HepG2 (cell line): ENCODE measurements around the gene IQCN.
A peak's percentile ranks its signal among the peaks of the same experiment; 100 is the strongest.

Experiments used
- BHLHE40 ChIP-seq: IDR thresholded peaks from 2 replicates; pipeline ENCODE4 v1.6.1; 2011; ENCODE audit warnings: low read length, improper control_type of control experiment
- CHD2 ChIP-seq: IDR thresholded peaks from 2 replicates; pipeline ENCODE4 v1.6.1; 2011; ENCODE audit warnings: low read depth, low read length, improper control_type of control experiment
- HOXA7 ChIP-seq: sonication (generic); formaldehyde crosslinking; IDR thresholded peaks from 2 replicates; pipeline ENCODE4 v1.8.1; 2022; ENCODE audit warnings: mild to moderate bottlenecking, missing genetic modification reagents, moderate library complexity
- NR3C1 ChIP-seq: sonication (generic); formaldehyde crosslinking; IDR thresholded peaks from 2 replicates; pipeline ENCODE4 v1.4.0; 2020; ENCODE audit warnings: missing genetic modification reagents
- POLR2A ChIP-seq, 2 experiments: IDR thresholded peaks; 2 replicates each; pipeline ENCODE4 v1.6.1; 2011; ENCODE audit warnings: low read depth in 2 of 2, low read length in 2 of 2, mild to moderate bottlenecking in 1 of 2, moderate library complexity in 1 of 2; ENCODE audit not compliant: insufficient read depth in 1 of 2
- RXRA ChIP-seq: sonication (generic); formaldehyde crosslinking; IDR thresholded peaks from 2 replicates; pipeline ENCODE4 v1.5.1; 2020; ENCODE audit warnings: missing genetic modification reagents
- TF ChIP-seq, protein P1 (sequence below): sonication (generic); formaldehyde crosslinking; IDR thresholded peaks from 2 replicates; pipeline ENCODE4 v1.4.0; 2020; ENCODE audit warnings: missing genetic modification reagents
- TF ChIP-seq, protein P2 (sequence below): sonication (generic); formaldehyde crosslinking; IDR thresholded peaks from 2 replicates; pipeline ENCODE4 v1.9.0; 2021; ENCODE audit warnings: mild to moderate bottlenecking, missing genetic modification reagents
- TF ChIP-seq, protein P3 (sequence below): sonication (generic); formaldehyde crosslinking; IDR thresholded peaks from 2 replicates; pipeline ENCODE4 v1.5.0; 2020; ENCODE audit warnings: mild to moderate bottlenecking, missing genetic modification reagents, moderate library complexity

DNA sequence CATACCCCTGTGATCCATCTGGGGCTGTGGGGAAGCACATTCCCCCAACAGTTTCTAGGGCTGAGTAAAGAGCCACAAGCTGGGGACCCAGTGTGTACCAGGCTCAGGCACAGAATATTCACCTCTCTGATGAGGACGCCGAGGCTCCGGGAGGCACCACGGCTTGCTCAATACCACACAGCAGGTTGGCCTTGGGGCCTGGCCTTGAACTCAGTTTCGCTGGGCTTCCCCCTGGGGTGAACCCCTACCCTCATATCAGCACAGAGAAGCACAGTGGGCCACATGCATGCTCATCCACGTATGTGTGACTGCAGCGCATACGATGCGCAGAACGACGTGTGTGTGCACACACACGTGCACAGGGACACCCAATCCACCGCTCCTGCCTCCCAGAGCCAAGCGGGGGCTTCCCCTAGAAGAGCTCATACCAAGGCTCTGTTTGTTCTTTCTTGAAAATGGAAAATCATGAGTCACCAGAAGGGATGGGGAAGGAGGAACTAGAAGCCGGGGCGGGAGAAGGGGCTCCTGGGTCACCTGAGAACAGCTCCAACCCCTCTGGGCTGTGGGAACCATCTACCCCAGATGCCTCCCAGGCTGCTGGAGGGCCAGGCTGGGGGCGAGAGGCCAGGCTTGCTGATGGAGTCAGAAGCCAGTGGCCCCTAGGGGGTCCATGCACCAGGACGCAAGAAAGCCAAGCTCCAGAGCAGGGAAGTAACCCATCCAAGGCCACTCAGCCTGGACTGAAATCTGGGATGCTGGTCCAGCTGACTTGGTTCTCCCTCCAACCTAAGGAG is 43.1 kb downstream of the IQCN start:
- TF ChIP-seq RXRA (CRISPR knock-in tag) (peak; percentile 91), HOXA7 (CRISPR knock-in tag) (no peak), CHD2 (no peak), BHLHE40 (0 out of 2 replicates have a peak, but pooled peaks have one; percentile 17), NR3C1 (no peak), POLR2A (IDR thresholded peaks at IDR 0.05; ENCODE audit: insufficient read depth in 1 of 2, low read depth in 2 of 2, low read length in 2 of 2) (no peak)
- TF ChIP-seq, protein P1, sequence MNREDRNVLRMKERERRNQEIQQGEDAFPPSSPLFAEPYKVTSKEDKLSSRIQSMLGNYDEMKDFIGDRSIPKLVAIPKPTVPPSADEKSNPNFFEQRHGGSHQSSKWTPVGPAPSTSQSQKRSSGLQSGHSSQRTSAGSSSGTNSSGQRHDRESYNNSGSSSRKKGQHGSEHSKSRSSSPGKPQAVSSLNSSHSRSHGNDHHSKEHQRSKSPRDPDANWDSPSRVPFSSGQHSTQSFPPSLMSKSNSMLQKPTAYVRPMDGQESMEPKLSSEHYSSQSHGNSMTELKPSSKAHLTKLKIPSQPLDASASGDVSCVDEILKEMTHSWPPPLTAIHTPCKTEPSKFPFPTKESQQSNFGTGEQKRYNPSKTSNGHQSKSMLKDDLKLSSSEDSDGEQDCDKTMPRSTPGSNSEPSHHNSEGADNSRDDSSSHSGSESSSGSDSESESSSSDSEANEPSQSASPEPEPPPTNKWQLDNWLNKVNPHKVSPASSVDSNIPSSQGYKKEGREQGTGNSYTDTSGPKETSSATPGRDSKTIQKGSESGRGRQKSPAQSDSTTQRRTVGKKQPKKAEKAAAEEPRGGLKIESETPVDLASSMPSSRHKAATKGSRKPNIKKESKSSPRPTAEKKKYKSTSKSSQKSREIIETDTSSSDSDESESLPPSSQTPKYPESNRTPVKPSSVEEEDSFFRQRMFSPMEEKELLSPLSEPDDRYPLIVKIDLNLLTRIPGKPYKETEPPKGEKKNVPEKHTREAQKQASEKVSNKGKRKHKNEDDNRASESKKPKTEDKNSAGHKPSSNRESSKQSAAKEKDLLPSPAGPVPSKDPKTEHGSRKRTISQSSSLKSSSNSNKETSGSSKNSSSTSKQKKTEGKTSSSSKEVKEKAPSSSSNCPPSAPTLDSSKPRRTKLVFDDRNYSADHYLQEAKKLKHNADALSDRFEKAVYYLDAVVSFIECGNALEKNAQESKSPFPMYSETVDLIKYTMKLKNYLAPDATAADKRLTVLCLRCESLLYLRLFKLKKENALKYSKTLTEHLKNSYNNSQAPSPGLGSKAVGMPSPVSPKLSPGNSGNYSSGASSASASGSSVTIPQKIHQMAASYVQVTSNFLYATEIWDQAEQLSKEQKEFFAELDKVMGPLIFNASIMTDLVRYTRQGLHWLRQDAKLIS (CRISPR knock-in tag): no peak
- TF ChIP-seq, protein P2, sequence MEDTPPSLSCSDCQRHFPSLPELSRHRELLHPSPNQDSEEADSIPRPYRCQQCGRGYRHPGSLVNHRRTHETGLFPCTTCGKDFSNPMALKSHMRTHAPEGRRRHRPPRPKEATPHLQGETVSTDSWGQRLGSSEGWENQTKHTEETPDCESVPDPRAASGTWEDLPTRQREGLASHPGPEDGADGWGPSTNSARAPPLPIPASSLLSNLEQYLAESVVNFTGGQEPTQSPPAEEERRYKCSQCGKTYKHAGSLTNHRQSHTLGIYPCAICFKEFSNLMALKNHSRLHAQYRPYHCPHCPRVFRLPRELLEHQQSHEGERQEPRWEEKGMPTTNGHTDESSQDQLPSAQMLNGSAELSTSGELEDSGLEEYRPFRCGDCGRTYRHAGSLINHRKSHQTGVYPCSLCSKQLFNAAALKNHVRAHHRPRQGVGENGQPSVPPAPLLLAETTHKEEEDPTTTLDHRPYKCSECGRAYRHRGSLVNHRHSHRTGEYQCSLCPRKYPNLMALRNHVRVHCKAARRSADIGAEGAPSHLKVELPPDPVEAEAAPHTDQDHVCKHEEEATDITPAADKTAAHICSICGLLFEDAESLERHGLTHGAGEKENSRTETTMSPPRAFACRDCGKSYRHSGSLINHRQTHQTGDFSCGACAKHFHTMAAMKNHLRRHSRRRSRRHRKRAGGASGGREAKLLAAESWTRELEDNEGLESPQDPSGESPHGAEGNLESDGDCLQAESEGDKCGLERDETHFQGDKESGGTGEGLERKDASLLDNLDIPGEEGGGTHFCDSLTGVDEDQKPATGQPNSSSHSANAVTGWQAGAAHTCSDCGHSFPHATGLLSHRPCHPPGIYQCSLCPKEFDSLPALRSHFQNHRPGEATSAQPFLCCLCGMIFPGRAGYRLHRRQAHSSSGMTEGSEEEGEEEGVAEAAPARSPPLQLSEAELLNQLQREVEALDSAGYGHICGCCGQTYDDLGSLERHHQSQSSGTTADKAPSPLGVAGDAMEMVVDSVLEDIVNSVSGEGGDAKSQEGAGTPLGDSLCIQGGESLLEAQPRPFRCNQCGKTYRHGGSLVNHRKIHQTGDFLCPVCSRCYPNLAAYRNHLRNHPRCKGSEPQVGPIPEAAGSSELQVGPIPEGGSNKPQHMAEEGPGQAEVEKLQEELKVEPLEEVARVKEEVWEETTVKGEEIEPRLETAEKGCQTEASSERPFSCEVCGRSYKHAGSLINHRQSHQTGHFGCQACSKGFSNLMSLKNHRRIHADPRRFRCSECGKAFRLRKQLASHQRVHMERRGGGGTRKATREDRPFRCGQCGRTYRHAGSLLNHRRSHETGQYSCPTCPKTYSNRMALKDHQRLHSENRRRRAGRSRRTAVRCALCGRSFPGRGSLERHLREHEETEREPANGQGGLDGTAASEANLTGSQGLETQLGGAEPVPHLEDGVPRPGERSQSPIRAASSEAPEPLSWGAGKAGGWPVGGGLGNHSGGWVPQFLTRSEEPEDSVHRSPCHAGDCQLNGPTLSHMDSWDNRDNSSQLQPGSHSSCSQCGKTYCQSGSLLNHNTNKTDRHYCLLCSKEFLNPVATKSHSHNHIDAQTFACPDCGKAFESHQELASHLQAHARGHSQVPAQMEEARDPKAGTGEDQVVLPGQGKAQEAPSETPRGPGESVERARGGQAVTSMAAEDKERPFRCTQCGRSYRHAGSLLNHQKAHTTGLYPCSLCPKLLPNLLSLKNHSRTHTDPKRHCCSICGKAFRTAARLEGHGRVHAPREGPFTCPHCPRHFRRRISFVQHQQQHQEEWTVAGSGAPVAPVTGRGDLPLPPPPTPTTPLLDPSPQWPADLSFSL: no peak
- TF ChIP-seq, protein P3, sequence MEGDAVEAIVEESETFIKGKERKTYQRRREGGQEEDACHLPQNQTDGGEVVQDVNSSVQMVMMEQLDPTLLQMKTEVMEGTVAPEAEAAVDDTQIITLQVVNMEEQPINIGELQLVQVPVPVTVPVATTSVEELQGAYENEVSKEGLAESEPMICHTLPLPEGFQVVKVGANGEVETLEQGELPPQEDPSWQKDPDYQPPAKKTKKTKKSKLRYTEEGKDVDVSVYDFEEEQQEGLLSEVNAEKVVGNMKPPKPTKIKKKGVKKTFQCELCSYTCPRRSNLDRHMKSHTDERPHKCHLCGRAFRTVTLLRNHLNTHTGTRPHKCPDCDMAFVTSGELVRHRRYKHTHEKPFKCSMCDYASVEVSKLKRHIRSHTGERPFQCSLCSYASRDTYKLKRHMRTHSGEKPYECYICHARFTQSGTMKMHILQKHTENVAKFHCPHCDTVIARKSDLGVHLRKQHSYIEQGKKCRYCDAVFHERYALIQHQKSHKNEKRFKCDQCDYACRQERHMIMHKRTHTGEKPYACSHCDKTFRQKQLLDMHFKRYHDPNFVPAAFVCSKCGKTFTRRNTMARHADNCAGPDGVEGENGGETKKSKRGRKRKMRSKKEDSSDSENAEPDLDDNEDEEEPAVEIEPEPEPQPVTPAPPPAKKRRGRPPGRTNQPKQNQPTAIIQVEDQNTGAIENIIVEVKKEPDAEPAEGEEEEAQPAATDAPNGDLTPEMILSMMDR (CRISPR knock-in tag): no peak
